Measurements from ENCODE around the gene KCNS3.

The KCNS3 gene, protein sequence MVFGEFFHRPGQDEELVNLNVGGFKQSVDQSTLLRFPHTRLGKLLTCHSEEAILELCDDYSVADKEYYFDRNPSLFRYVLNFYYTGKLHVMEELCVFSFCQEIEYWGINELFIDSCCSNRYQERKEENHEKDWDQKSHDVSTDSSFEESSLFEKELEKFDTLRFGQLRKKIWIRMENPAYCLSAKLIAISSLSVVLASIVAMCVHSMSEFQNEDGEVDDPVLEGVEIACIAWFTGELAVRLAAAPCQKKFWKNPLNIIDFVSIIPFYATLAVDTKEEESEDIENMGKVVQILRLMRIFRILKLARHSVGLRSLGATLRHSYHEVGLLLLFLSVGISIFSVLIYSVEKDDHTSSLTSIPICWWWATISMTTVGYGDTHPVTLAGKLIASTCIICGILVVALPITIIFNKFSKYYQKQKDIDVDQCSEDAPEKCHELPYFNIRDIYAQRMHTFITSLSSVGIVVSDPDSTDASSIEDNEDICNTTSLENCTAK

DNA sequence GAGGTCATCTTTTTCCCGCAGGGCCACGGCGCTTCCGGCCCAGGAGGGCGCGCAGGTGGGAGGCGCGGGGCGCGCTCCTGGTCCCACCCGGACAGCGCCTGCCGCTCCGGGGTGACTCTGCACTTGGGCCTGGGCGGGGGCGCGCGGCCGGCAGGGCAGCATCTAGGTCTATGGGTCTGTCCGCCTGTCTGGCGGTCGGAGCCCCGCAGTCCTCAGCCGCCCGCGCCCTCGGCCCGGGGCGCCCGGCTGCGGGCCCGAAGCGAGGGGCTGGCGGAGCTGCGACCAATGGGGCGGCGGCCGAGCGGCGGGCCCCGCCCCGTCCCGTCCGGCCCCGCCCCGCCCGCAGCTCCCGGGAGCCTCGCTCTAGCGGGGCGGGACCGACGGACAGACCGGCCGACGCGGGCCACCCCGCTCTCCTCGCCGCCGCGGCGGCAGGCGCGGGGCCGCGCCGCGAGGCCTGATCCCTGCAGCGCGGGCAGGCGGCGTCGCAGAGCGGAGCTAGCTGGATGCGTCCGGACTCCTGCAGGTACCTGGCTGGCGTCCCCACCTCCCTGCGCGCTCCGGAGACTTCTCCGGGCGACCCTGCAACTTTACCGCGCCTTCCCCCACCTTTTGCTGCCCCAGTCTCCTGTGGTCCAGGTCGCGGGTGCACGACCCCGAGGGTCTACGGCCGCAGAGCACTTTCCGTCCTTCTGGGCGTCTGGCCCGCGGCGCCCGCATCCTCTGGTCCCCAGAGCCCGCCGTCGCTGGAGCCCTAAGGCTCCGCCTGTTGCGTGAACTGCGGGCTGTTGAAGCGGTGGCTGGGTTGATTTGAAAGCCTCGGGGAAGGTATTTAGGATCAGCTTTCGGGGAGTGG lies at the start of gene KCNS3:
KCNS3 (plus strand) TSS at position 387 of the 856 bp plus-strand sequence. CDS start 52,342 bp downstream, outside the sequence.
- POLR2A ChIA-PET: interaction anchor here (1.1 kb wide), 1 partner anchor 11 kb away, joined by 3 read pairs; no protein-coding TSS in a partner anchor
- DNase-seq (ENCODE audit: extremely low spot score): peak; percentile 75
- CTCF ChIA-PET: interaction anchor here (1.1 kb wide), 1 partner anchor 305 kb away, joined by 3 read pairs; no protein-coding TSS in a partner anchor
- TF ChIP-seq TARDBP (IDR thresholded peaks at IDR 0.05): no peak
- no peak for TF ChIP-seq BHLHE40 (IDR thresholded peaks at IDR 0.05; ENCODE audit: borderline replicate concordance)
- TF ChIP-seq NFRKB (IDR thresholded peaks at IDR 0.05): no peak
- TF ChIP-seq, protein P1, sequence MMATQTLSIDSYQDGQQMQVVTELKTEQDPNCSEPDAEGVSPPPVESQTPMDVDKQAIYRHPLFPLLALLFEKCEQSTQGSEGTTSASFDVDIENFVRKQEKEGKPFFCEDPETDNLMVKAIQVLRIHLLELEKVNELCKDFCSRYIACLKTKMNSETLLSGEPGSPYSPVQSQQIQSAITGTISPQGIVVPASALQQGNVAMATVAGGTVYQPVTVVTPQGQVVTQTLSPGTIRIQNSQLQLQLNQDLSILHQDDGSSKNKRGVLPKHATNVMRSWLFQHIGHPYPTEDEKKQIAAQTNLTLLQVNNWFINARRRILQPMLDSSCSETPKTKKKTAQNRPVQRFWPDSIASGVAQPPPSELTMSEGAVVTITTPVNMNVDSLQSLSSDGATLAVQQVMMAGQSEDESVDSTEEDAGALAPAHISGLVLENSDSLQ (IDR thresholded peaks at IDR 0.05): no peak
- no peak for TF ChIP-seq HDGF (IDR thresholded peaks at IDR 0.05; ENCODE audit: borderline replicate concordance)

DNA sequence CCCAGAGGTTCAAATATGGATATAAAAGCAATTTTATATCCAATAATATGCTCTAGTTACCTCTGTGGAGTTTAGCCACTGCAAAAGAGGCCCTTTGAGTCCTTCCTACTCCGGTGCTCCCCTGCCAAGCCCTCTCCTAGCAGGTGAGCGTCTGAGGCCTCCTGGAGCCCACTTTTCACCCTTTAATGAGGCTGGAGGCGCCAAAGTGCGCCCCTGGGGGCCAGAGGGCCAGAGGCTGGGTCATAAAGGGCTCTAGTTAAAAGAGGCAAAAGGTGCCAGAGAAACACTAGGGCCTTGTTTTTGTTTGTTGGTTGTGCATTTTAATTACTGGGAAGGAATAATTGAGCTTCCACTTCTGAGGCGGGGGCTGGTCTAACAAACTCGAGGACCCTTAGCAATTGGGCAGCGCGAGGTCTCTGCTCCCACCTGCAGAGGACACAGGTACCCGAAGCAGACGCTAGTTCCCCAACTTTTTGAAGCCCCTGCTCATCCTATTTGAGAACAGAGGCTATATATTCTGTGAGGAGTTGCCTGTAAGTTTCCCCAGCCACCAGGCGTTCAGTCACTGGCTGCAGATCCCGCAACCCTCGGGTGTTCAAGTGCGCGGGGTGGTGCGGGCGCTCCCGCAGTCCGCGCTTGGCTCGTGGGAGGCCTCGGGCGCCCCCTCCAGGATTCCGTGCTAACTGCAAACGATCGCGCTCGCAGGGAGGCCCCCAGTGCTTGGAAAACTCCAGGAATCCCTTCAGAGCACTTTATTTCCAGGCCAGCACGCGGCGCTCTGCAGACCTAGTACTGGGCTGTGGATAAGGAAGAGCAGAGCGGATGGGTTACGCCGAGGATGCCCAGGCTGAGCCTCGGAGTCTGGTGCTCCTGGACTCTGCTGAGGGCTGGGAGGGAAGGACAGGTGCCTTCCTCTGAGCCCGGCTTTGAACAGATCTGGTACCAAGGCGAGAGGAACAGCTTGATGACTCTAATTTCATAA lies 48.1 kb upstream of the KCNS3 start:
- peak; percentile 88 for DNase-seq (ENCODE audit: extremely low spot score)
- TF ChIP-seq, protein P1 (IDR thresholded peaks at IDR 0.05): no peak
- TF ChIP-seq SUZ12 (IDR thresholded peaks at IDR 0.05): no peak
- TF ChIP-seq L3MBTL2 (conservative IDR thresholded peaks at IDR 0.05): peak; percentile 79
- CTCF ChIA-PET: interaction anchor here (0.7 to 1.1 kb wide), 3 partner anchors 9 to 15 kb away, joined by 3 to 4 read pairs (median 3); no protein-coding TSS in a partner anchor
- POLR2A ChIA-PET: no interaction called here

DNA sequence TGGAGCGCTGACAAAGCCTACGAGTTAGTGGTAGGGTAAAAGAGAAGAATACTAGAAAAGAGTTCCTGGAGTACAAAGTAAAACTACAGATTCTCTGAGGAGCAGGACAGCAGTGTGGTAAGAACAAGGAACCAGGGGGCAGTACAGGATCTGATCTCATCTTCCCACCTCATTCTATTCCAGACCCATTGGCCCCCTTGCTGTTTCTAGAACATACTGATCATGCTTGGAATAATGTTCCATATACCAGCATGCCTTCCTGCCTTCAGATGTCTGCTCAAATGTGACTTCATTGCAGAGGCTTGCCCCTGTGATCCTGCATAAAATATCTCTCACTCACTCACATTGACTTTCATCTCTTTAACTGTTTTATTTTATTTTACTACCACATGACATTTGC lies 43.0 kb upstream of the KCNS3 start:
- no peak for TF ChIP-seq FOXM1 (IDR thresholded peaks at IDR 0.05; ENCODE audit: borderline replicate concordance)
- TF ChIP-seq SUZ12 (IDR thresholded peaks at IDR 0.05): no peak
- TF ChIP-seq L3MBTL2 (conservative IDR thresholded peaks at IDR 0.05): no peak
- TF ChIP-seq ELF4 (IDR thresholded peaks at IDR 0.05): no peak
- no peak for TF ChIP-seq NFRKB (IDR thresholded peaks at IDR 0.05)
- no peak for TF ChIP-seq BHLHE40 (IDR thresholded peaks at IDR 0.05; ENCODE audit: borderline replicate concordance)
- no peak for TF ChIP-seq LEF1 (IDR thresholded peaks at IDR 0.05; ENCODE audit: borderline replicate concordance)
- TF ChIP-seq, protein P1 (IDR thresholded peaks at IDR 0.05): no peak
- TF ChIP-seq CTBP1 (IDR thresholded peaks at IDR 0.05; ENCODE audit: borderline replicate concordance): no peak
- no peak for TF ChIP-seq TARDBP (IDR thresholded peaks at IDR 0.05)
- no peak for TF ChIP-seq FOXA1 (IDR thresholded peaks at IDR 0.05)
- no peak for TF ChIP-seq HDGF (IDR thresholded peaks at IDR 0.05; ENCODE audit: borderline replicate concordance)
- TF ChIP-seq ZNF384 (IDR thresholded peaks at IDR 0.05): no peak
- no peak for TF ChIP-seq SP1 (IDR thresholded peaks at IDR 0.05)
- TF ChIP-seq ARNT (IDR thresholded peaks at IDR 0.05): no peak
- no peak for TF ChIP-seq FOXK2 (IDR thresholded peaks at IDR 0.05)
- POLR2A ChIA-PET: no interaction called here
- CTCF ChIA-PET: no interaction called here
- no peak for DNase-seq (ENCODE audit: extremely low spot score)

DNA sequence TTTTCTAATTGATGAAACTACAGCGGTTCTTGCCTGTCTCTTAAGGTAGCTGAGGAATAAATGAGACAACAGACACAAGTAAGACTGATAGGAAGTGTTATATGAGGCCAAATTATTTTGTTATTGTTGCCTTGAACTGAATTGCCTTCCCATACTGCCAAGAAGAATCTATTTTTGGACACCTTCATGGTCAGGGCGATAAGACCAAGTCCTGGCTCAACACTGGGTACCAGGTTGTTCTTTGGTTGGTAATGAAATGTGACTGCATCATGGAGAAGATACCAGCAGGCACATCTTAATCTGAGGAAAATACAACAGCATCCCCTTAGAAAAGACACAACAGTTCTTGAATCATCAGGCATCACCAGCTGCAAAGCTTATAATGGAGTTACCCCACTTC lies 38.5 kb upstream of the KCNS3 start:
- CTCF ChIA-PET: no interaction called here
- DNase-seq (ENCODE audit: extremely low spot score): no peak
- TF ChIP-seq ZNF384 (IDR thresholded peaks at IDR 0.05) (no peak), FOXM1 (IDR thresholded peaks at IDR 0.05; ENCODE audit: borderline replicate concordance) (no peak), TARDBP (IDR thresholded peaks at IDR 0.05) (no peak), ELF4 (IDR thresholded peaks at IDR 0.05) (no peak), SP1 (IDR thresholded peaks at IDR 0.05) (no peak), FOXK2 (IDR thresholded peaks at IDR 0.05) (no peak), FOXA1 (IDR thresholded peaks at IDR 0.05) (no peak), BHLHE40 (IDR thresholded peaks at IDR 0.05; ENCODE audit: borderline replicate concordance) (no peak), SUZ12 (IDR thresholded peaks at IDR 0.05) (no peak), LEF1 (IDR thresholded peaks at IDR 0.05; ENCODE audit: borderline replicate concordance) (no peak), ARNT (IDR thresholded peaks at IDR 0.05) (no peak), CTBP1 (IDR thresholded peaks at IDR 0.05; ENCODE audit: borderline replicate concordance) (no peak), NFRKB (IDR thresholded peaks at IDR 0.05) (no peak), L3MBTL2 (conservative IDR thresholded peaks at IDR 0.05) (no peak), HDGF (IDR thresholded peaks at IDR 0.05; ENCODE audit: borderline replicate concordance) (no peak)
- TF ChIP-seq, protein P1 (IDR thresholded peaks at IDR 0.05): no peak
- POLR2A ChIA-PET: no interaction called here

Measured in HEK293T (cell line).